GM18861 (cell line): ENCODE data around the gene RNF10.
"Not testable (repeated sequence)": the region's sequence is repeated elsewhere in the genome, so short reads cannot be mapped to it uniquely, and the experiment has no call there.

ENCODE experiments used
- ATAC-seq: cut with Tn5 transposase; IDR thresholded peaks from one replicate; pipeline ENCODE4 v1.9.1; 2021; ENCODE audit not compliant: unreplicated experiment

RNF10 gene

DNA sequence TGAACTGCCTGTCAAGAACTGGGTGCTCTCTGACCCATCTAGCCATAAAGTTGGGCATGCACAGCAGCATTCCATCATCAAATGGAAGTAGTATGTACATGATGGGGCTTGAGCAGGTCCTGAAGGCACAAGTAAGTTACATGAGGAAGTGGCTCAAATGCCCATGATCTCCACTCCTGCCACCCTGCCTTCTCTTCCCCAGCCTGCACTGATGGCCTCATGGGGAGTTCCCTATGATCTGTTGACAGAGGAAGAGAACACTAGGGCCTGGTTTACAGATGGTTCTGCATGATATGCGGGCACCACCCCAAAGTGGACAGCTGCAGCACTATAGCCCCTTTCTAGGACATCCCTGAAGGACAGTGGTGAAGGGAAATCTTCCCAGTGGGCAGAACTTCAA, 77.4 kb downstream of the RNF10 start:
- not testable (repeated sequence) for ATAC-seq

GRCh38 chr12:120614848-120615247, 80.7 kb downstream of the RNF10 start:
- ATAC-seq, result no peak

- ATAC-seq, result not testable (repeated sequence)
Measured at GRCh38 chr12:120617193-120617592, 83.0 kb downstream of the RNF10 start.

DNA sequence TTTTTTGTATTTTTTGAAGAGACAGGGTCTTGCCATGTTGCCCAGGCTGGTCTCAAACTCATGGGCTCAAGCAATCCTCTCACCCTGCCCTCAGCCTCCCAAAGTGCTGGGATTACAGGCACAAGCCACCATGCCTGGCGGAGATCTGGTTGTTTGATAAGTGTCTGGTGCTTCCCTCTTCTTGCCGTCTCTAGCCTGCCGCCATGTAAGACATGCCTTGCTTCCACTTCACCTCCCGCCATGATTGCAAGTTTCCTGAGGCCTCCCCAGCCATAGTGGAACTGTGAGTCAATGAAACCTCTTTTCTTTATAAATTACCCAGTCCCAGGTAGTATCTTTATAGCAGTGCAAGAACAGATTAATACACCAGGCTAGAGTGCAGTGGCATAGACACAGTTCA, 83.6 kb downstream of the RNF10 start:
- not testable (repeated sequence) for ATAC-seq

GRCh38 chr12:120618954-120619615, 84.9 kb downstream of the RNF10 start:
- ATAC-seq, result no peak

GRCh38 chr12:120620624-120621023, 86.5 kb downstream of the RNF10 start:
- no peak for ATAC-seq

- no peak for ATAC-seq
Measured at GRCh38 chr12:120625557-120626419, 91.6 kb downstream of the RNF10 start.
